ENCODE measurements around the gene TOX3.

DNA sequence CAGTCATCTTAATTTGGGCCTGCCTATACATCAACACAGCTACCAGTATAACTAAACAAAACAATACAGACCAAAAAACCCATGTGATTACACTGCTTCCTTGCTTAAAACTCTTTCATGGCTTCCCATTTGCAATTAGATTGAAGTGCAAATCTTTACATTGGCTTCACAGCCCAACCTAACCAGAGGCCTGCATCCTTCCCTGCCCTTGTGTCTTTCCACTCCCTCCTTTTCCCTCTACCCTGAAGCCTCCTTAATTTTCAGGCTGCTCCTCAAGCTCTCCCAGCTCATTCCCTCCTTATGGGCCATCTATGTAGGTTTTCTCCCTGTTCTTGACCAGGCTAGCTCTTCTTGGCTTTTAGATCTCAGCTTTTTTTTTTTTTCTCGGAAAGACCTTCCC is 147.8 kb downstream of the TOX3 start:
- TF ChIP-seq CEBPB (IDR thresholded peaks at IDR 0.05) (no peak), POLR2A (IDR thresholded peaks at IDR 0.05; ENCODE audit: low read length) (no peak), RNF2 (IDR thresholded peaks at IDR 0.05; ENCODE audit: borderline replicate concordance, low read depth) (no peak), KDM1A (IDR thresholded peaks at IDR 0.05; ENCODE audit: low read depth) (no peak), USF2 (IDR thresholded peaks at IDR 0.05) (no peak), REST (IDR thresholded peaks at IDR 0.05) (no peak), RFX5 (IDR thresholded peaks at IDR 0.05) (no peak), CHD2 (IDR thresholded peaks at IDR 0.05; ENCODE audit: low read length, partially characterized antibody) (no peak), HMGXB4 (CRISPR knock-in tag; IDR thresholded peaks at IDR 0.05; ENCODE audit: borderline replicate concordance) (no peak), ZFP36 (IDR thresholded peaks at IDR 0.05; ENCODE audit: borderline replicate concordance, partially characterized antibody) (no peak)
- TF ChIP-seq, protein P1, sequence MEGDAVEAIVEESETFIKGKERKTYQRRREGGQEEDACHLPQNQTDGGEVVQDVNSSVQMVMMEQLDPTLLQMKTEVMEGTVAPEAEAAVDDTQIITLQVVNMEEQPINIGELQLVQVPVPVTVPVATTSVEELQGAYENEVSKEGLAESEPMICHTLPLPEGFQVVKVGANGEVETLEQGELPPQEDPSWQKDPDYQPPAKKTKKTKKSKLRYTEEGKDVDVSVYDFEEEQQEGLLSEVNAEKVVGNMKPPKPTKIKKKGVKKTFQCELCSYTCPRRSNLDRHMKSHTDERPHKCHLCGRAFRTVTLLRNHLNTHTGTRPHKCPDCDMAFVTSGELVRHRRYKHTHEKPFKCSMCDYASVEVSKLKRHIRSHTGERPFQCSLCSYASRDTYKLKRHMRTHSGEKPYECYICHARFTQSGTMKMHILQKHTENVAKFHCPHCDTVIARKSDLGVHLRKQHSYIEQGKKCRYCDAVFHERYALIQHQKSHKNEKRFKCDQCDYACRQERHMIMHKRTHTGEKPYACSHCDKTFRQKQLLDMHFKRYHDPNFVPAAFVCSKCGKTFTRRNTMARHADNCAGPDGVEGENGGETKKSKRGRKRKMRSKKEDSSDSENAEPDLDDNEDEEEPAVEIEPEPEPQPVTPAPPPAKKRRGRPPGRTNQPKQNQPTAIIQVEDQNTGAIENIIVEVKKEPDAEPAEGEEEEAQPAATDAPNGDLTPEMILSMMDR (IDR thresholded peaks at IDR 0.05), result no peak
- TF ChIP-seq, protein P2, sequence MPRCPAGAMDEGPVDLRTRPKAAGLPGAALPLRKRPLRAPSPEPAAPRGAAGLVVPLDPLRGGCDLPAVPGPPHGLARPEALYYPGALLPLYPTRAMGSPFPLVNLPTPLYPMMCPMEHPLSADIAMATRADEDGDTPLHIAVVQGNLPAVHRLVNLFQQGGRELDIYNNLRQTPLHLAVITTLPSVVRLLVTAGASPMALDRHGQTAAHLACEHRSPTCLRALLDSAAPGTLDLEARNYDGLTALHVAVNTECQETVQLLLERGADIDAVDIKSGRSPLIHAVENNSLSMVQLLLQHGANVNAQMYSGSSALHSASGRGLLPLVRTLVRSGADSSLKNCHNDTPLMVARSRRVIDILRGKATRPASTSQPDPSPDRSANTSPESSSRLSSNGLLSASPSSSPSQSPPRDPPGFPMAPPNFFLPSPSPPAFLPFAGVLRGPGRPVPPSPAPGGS (IDR thresholded peaks at IDR 0.05), result no peak
- TF ChIP-seq, protein P3, sequence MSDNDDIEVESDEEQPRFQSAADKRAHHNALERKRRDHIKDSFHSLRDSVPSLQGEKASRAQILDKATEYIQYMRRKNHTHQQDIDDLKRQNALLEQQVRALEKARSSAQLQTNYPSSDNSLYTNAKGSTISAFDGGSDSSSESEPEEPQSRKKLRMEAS (IDR thresholded peaks at IDR 0.05), result no peak
